GM12872 (cell line): ENCODE results near the gene BEND6.

Experiments used
- CTCF ChIP-seq: IDR thresholded peaks from 3 replicates; pipeline ENCODE4 v1.5.1; 2011; ENCODE audit warnings: low read depth, mild to moderate bottlenecking, low read length, moderate library complexity; ENCODE audit not compliant: insufficient read depth

BEND6 gene

GRCh38 chr6:56955171-56956155 lies 556 bp downstream of the BEND6 start:
- peak; percentile 84 for TF ChIP-seq CTCF

- no peak for TF ChIP-seq CTCF
Measured at GRCh38 chr6:56956491-56956890, 1.6 kb downstream of the BEND6 start.

GRCh38 chr6:56957856-56958255 lies 2.9 kb downstream of the BEND6 start:
- TF ChIP-seq CTCF, result no peak

- no peak for TF ChIP-seq CTCF
Measured at GRCh38 chr6:56958481-56958880, 3.6 kb downstream of the BEND6 start.

GRCh38 chr6:56959094-56959493 lies 4.2 kb downstream of the BEND6 start:
- TF ChIP-seq CTCF, result no peak

- no peak for TF ChIP-seq CTCF
Measured at GRCh38 chr6:56959938-56960337, 5.0 kb downstream of the BEND6 start.

GRCh38 chr6:56961151-56961550 lies 6.2 kb downstream of the BEND6 start:
- TF ChIP-seq CTCF, result no peak
